GM21723 (cell line): Measurements from ENCODE around the gene LRFN5.
"Not testable (repeated sequence)": the region's sequence is repeated elsewhere in the genome, so short reads cannot be mapped to it uniquely, and the experiment has no call there.

Experiments used
- ATAC-seq: cut with Tn5 transposase; IDR thresholded peaks from one replicate; pipeline ENCODE4 v1.9.1; 2021; ENCODE audit warnings: mild to moderate bottlenecking, moderate library complexity; ENCODE audit not compliant: unreplicated experiment

LRFN5 gene

DNA sequence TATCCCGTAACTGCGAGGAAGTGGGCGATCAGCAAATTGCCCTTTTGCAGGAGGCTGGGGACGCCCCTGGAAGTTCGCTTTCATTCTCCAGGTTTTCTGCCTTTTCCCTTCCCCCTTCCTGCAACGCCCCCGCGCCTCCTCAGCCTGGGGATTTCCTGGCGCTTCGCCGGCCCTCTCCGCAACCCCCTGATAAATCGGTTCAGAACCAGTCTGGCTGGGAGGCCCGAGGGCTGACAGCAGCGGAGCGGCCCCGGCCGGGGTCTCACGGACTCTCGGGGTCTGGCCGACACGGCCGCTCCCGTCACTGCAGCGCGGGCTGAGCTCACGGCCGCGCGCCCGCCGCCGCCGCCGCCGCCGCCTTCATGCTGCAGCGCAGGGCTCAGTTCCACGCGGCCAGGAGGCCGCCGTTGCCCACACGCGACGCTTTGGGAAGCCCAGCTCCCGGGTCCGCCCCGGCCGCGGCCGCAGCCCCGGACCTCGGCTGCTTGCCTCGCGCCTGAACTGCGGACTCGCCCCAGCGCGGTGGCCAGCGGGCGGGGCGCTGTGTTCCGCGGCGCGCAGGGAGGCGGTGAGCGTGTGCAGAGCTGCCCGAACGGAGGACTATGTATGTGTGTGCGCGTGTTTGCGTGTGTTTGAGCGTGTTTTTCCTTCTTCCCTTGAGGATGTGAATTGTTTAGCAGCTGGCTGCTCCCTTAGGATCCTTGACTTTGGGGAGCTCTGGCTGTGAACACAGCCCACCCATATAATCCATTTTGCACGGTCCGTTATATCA is at the start of gene LRFN5:
TSS of gene LRFN5 (plus strand) at position 345 of the 772 bp plus-strand sequence.
- ATAC-seq: no peak

GRCh38 chr14:41558490-41558889 is 48.2 kb upstream of the LRFN5 start:
- no peak for ATAC-seq

DNA sequence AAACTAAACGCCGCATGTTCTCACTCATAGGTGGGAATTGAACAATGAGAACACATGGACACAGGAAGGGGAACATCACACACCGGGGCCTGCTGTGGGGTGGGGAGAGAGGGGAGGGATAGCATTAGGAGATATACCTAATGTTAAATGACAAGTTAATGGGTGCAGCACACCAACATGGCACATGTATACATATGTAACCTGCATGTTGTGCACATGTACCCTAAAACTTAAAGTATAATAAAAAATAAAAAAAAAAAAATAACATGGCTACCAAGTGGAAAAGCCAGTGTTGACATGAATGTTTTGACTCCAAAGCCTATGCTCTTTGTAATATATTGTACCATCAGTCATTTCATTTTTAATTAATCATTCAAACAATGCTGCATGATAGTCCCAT is 39.8 kb upstream of the LRFN5 start:
- ATAC-seq: not testable (repeated sequence)

DNA sequence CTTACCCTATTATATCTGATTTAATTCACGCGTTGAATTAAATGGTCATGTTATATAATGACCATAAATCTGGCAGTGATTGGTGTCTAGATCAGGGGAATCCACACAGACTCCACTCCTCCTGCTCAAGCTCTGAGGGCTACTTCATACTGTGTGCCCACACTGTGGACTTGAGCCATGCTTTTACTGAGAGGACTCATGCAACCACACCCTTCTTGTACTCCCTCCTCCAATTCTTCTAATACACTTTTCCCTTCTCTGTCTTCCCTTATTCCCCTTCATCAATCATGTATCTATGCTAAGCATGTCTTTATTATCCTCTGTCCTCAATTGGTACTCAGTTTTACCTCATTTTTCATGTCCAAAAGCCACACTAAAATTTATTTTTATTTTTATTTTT is 37.7 kb upstream of the LRFN5 start:
- ATAC-seq: no peak

DNA sequence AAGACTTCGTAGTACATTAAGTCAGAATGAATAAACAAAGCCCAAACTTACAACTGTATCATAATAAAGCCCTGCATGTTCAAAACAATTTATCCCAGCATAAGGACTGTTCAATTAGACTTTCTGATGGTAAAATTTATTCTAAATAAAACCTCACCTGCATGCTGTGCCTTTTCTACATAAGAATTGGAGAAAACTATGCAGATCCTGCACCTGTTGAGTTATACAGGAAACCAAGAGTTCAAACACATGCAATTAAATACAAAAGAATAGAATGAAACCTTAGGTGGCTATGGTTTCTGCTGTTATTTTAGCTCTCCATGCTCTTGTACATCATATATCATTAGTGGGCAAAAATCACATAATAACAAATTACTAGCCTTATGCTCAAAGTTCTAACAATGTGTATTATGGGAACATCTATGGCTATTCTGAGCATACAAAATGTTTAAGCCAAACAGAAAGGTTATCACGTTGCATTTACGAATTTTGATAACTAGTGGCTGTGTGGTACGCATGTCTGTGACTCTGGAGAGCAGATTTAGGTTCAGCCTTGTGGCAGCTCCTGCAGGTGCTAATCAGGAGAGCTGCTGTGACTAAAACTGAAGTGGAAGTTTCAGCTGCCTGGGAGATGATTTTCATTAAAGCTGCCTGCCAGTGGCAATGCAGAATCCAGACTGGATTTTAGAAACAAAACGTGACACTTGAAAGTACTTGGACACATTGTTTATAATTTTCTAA is 36.1 kb upstream of the LRFN5 start:
- no peak for ATAC-seq

GRCh38 chr14:41586237-41586636 is 20.4 kb upstream of the LRFN5 start:
- ATAC-seq: no peak

DNA sequence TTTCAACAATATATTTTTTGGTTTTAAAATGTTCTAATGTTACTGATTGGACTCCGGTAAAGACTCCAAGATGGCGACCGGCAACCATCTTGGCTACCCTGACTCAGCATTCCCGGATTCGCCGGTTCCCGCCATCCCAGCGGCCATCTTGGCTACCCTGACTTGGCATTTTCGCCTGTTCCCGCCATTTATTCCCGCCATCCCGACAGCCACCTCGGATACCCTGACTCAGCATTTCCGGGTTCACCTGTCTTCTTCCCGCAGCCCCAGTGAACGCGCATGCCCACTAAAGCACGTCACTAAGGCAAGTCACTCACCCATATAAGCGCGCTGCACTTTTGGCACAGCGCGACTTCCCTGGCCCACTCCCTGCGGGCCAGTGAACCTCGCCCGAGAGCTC is 9.0 kb upstream of the LRFN5 start:
- ATAC-seq: no peak

DNA sequence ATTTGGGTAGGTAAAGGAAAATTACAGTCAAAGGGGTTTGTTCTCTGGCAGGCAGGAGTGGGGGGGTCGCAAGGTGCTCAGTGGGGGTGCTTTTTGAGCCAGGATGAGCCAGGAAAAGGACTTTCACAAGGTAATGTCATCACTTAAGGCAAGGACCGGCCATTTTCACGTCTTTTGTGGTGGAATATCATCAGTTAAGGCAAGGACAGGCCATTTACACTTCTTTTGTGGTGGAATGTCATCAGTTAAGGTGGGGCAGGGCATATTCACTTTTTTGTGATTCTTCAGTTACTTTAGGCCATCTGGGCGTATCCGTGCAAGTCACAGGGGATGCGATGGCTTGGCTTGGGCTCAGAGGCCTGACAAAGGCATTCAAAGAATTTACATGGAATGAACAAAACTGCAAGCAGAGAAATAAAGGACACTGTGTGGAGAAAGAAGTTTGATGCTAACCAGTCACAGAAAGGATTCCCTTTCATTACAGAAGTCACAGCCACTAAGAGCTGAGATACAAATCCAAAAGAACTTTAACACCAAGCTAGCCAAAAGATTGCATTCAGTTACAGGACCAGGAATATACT is 6.8 kb upstream of the LRFN5 start:
- not testable (repeated sequence) for ATAC-seq

- no peak for ATAC-seq
Observed at GRCh38 chr14:41604721-41605531, 1.8 kb upstream of the LRFN5 start.

- no peak for ATAC-seq
Observed at GRCh38 chr14:41605550-41606281, 960 bp upstream of the LRFN5 start.

DNA sequence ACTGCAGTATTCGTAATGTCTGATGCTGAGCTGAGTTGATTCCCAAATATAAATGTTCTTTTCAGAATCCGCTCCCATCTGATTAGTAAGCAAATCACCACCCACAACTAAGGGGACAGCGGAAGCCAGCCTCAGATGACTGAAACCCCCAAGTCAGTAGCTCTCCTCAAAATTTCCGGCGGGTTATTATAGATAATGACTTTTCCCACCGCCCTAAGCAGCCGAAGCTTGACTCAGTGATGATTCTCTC is 469 bp upstream of the LRFN5 start:
- ATAC-seq: no peak

GRCh38 chr14:41607304-41607775 is 664 bp downstream of the LRFN5 start:
- ATAC-seq: no peak

DNA sequence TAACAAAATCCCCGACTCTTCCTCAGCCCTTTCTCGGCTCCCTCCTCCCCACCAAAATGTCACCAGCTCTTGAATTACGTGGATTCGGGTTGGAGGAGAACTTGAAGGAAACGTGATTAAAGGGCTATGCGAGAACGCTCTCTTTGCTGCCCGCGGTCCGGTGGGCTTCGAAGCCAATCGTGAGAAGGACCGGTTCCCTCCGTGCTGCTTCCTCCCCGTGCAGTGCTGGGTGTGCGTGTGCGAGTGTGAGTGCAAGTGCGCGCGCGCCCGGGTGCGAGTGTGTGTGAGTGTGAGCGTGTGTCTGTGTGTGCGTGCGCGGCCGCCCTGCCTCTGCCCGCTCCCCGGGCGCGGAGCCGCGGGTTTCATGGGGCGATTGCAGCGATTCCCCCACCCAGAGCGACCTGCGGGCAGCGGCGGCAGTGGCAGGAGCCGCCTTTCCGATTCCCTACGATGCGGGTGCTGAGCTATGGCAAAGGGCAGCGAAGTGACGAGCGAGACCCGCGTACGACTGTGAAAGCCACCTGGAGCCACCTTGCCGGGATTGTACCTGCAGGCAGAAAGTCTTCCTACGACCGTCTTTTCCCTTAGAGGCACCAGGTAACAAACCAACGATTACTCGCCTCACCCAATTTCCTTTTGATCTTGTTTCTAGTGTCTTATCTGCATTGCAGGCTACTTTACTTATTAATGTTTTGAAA is 1.4 kb downstream of the LRFN5 start:
- ATAC-seq: no peak

- no peak for ATAC-seq
Observed at GRCh38 chr14:41608681-41609390, 2.2 kb downstream of the LRFN5 start.

DNA sequence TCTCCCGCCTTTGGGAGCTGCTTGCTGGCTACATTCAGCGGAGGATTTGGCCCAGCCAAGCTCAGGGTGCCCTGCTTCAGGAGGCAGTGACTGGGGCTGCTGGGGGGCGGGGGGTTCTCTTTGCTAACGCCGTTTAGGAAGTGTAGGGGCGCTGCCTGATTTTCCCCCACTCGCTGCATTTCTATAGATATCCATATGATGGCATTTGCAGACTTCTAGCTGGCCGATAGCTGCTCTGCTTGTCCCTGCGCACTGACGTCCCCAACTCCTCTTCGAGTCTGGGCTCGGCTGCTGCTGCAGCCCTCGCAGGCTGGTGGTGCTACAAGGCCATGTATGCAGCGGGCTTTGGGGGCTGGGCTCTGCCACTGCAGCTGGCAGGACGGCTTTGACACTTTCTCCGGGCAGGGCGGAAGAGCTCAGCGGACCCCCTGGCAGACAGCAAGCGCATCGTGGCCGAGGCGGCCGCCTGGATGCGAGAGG is 3.1 kb downstream of the LRFN5 start:
- ATAC-seq: no peak

GRCh38 chr14:41615011-41615595 is 8.4 kb downstream of the LRFN5 start:
- no peak for ATAC-seq

- no peak for ATAC-seq
Observed at GRCh38 chr14:41623736-41624135, 17.1 kb downstream of the LRFN5 start.

DNA sequence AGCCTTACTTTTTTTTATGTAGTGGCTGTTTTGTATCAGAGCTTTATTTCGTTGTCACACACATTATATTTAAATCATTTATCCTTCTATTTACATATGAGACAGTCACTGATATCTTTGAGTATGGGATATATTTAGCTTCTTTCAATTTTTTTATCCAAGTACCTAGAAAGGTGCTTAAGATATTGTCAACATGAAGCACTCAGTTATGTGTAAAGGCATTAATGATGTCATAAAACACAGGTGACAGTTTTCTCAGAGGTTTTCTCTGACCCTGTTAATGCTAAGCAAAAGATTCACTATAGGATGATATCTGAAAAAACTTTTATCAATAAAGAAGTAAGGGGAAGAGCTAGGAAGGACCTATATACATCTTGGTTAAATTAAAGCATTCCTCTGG is 23.2 kb downstream of the LRFN5 start:
- ATAC-seq: no peak

DNA sequence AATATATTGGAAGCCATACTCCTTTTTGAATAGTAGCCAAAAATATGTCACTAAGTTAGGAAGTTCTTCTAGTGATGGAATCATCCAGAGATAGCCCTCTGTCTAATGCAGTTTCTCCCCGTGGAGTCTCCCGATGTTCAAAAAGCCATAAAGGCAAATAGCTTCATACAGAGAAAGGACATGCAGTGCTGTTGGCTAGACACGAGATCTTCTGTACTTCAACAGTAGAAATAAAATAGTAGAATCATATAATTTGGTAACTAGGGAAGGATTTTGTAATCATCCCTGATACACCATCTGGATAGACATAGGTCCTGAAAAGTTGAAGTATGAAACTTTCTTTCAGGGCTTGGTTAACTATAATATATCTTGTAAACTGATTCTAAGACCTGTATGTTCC is 27.6 kb downstream of the LRFN5 start:
- no peak for ATAC-seq
